NCI-H2196 (cell line): Measurements from ENCODE around the gene MCTP1.
"Not testable (repeated sequence)": the region's sequence is repeated elsewhere in the genome, so short reads cannot be mapped to it uniquely, and the experiment has no call there.

Source experiments
- DNase-seq: peaks from one replicate; lab custom pipeline; 2025; ENCODE audit not compliant: unreplicated experiment; lab: John Stamatoyannopoulos, UW

The MCTP1 gene

GRCh38 chr5:94832685-94833084 is 452.2 kb downstream of the MCTP1 start:
- DNase-seq: no peak

GRCh38 chr5:94830520-94830919 is 454.4 kb downstream of the MCTP1 start:
- DNase-seq: no peak

- DNase-seq: not testable (repeated sequence)
Measured at GRCh38 chr5:94828222-94828621, 456.7 kb downstream of the MCTP1 start.

GRCh38 chr5:94820488-94820887 is 464.4 kb downstream of the MCTP1 start:
- no peak for DNase-seq

GRCh38 chr5:94818904-94819303 is 466.0 kb downstream of the MCTP1 start:
- no peak for DNase-seq

GRCh38 chr5:94815313-94816039 is 469.4 kb downstream of the MCTP1 start:
- peak; percentile 7 for DNase-seq

- DNase-seq: no peak
Measured at GRCh38 chr5:94812232-94812631, 472.7 kb downstream of the MCTP1 start.

- no peak for DNase-seq
Measured at GRCh38 chr5:94811331-94811730, 473.6 kb downstream of the MCTP1 start.

- DNase-seq: no peak
Measured at GRCh38 chr5:94810877-94811276, 474.0 kb downstream of the MCTP1 start.

GRCh38 chr5:94810281-94810680 is 474.6 kb downstream of the MCTP1 start:
- no peak for DNase-seq

- no peak for DNase-seq
Measured at GRCh38 chr5:94808497-94808896, 476.4 kb downstream of the MCTP1 start.

- DNase-seq: no peak
Measured at GRCh38 chr5:94807985-94808384, 476.9 kb downstream of the MCTP1 start.

GRCh38 chr5:94802450-94802849 is 482.4 kb downstream of the MCTP1 start:
- no peak for DNase-seq

- no peak for DNase-seq
Measured at GRCh38 chr5:94796586-94796985, 488.3 kb downstream of the MCTP1 start.

GRCh38 chr5:94793816-94794198 is 491.1 kb downstream of the MCTP1 start:
- DNase-seq: no peak

- no peak for DNase-seq
Measured at GRCh38 chr5:94793113-94793815, 491.6 kb downstream of the MCTP1 start.

GRCh38 chr5:94791829-94792228 is 493.1 kb downstream of the MCTP1 start:
- no peak for DNase-seq

- no peak for DNase-seq
Measured at GRCh38 chr5:94788527-94788926, 496.4 kb downstream of the MCTP1 start.

GRCh38 chr5:94784536-94785505 is 500.1 kb downstream of the MCTP1 start:
- peak; percentile 3 for DNase-seq

- no peak for DNase-seq
Measured at GRCh38 chr5:94782383-94782782, 502.5 kb downstream of the MCTP1 start.

- DNase-seq: no peak
Measured at GRCh38 chr5:94779684-94780083, 505.2 kb downstream of the MCTP1 start.
